HCT116 (cell line): ENCODE results near the gene IGF2R. TPM values are rescaled to one million over a fixed set of nuclear protein-coding genes. Genes with fewer than 3 reads are reported as not detected.

Experiments used
- ATAC-seq: fragments of 200-7000 bp; cut with Tn5 transposase; 2 replicates; pipeline ENCODE4 v1.9.1; 2020; ENCODE audit warnings: mild to moderate bottlenecking, moderate library complexity
- BruUV-seq: library from RNA; stranded (reverse); fragments of 400-500 nt; replicated peaks from 2 replicates; lab custom pipeline; 2021; lab: Mats Ljungman, UMichigan
- CTCF ChIA-PET: fragments of 300-600 bp; sonication (Branson Sonifier 250); formaldehyde crosslinking; loops from one replicate; lab custom pipeline; 2021; ENCODE audit warnings: antibody characterized with exemption; lab: Charles Lee
- POLR2A ChIA-PET: fragments of 300-600, 350-600 bp; sonication (Branson Sonifier 250); formaldehyde crosslinking; loops from one replicate; lab custom pipeline; 2021; ENCODE audit warnings: antibody characterized with exemption; lab: Charles Lee
- RAD21 ChIA-PET, 2 experiments: fragments of 300-600 bp; sonication (Branson Sonifier 250); formaldehyde crosslinking; loops; one replicate each; lab custom pipeline; 2023; ENCODE audit warnings: low total read pairs in 2 of 2; ENCODE audit not compliant: uncharacterized antibody in 2 of 2, unreplicated experiment in 2 of 2, low non-redundant PET in 1 of 2; lab: Charles Lee
- DNase-seq: peaks from one replicate; pipeline ENCODE4 v3.0.0-alpha.2; 2010; ENCODE audit warnings: low read depth, low spot score
- H2AFZ ChIP-seq: fragments of 200-600 bp; shearing (Covaris generic), sonication (generic); 2 replicates; pipeline ENCODE4 v1.6.1; 2017; ENCODE audit warnings: low read depth, mixed run types, mixed read lengths, antibody characterized with exemption, low read length; ENCODE audit not compliant: poor library complexity, severe bottlenecking
- H3K27ac ChIP-seq: 2 replicates; pipeline ENCODE4 v1.5.1; 2012; ENCODE audit warnings: low read depth, low read length
- H3K27me3 ChIP-seq: fragments of 200-600 bp; sonication (generic); 2 replicates; pipeline ENCODE4 v1.6.1; 2016; ENCODE audit warnings: mixed run types, low read length, mixed read lengths; ENCODE audit not compliant: insufficient read depth
- H3K36me3 ChIP-seq, 2 experiments: fragments of 200-500 bp in 1 of 2; fragments of 200-600 bp in 1 of 2; sonication (Bioruptor generic) in 1 of 2; sonication (generic) in 1 of 2; 2 replicates each; pipeline versions ENCODE4 v1.5.1 to v1.6.1; 2014 to 2016; ENCODE audit warnings: low read length in 2 of 2, inconsistent platforms in 1 of 2, mixed read lengths in 1 of 2, mixed run types in 1 of 2; ENCODE audit not compliant: insufficient read depth in 2 of 2, control insufficient read depth in 1 of 2
- H3K4me1 ChIP-seq, 2 experiments: fragments of 200-600 bp in 1 of 2; sonication (generic) in 1 of 2; 2 replicates each; pipeline versions ENCODE4 v1.5.1 to v1.6.1; 2012 to 2017; ENCODE audit warnings: low read length in 2 of 2, inconsistent platforms in 1 of 2, mild to moderate bottlenecking in 1 of 2, mixed read lengths in 1 of 2, mixed run types in 1 of 2, moderate library complexity in 1 of 2; ENCODE audit not compliant: insufficient read depth in 2 of 2, control insufficient read depth in 1 of 2
- H3K4me2 ChIP-seq: fragments of 200-600 bp; sonication (generic); 2 replicates; pipeline ENCODE4 v1.6.1; 2017; ENCODE audit warnings: mixed run types, low read length, mixed read lengths
- H3K4me3 ChIP-seq, 2 experiments: fragments of 200-600 bp in 1 of 2; sonication (generic) in 1 of 2; replicated peaks in 1 of 2; 2 replicates each; pipeline ENCODE4 v1.5.1; 2011 to 2016; ENCODE audit warnings: low read length in 2 of 2, control low read depth in 1 of 2, low read depth in 1 of 2, mild to moderate bottlenecking in 1 of 2, mixed read lengths in 1 of 2, mixed run types in 1 of 2
- H3K79me2 ChIP-seq: fragments of 200-600 bp; sonication (generic); 2 replicates; pipeline ENCODE4 v1.6.1; 2017; ENCODE audit warnings: mild to moderate bottlenecking, mixed run types, low read length, moderate library complexity, mixed read lengths; ENCODE audit not compliant: insufficient read depth
- H3K9ac ChIP-seq: fragments of 200-600 bp; sonication (generic); 2 replicates; pipeline ENCODE4 v1.6.1; 2016; ENCODE audit warnings: low read length, mixed read lengths
- H3K9me2 ChIP-seq: fragments of 200-600 bp; sonication (generic), shearing (Covaris generic); 2 replicates; pipeline ENCODE4 v1.6.1; 2017; ENCODE audit warnings: mixed run types, mild to moderate bottlenecking, moderate library complexity; ENCODE audit not compliant: insufficient read depth
- H3K9me3 ChIP-seq, 2 experiments: fragments of 200-500 bp in 1 of 2; fragments of 200-600 bp in 1 of 2; sonication (Bioruptor generic) in 1 of 2; sonication (generic) in 1 of 2; 2 replicates each; pipeline ENCODE4 v1.6.1; 2014 to 2017; ENCODE audit warnings: low read length in 2 of 2, mixed read lengths in 2 of 2, inconsistent platforms in 1 of 2, low read depth in 1 of 2, mild to moderate bottlenecking in 1 of 2, mixed run types in 1 of 2, moderate library complexity in 1 of 2; ENCODE audit not compliant: control insufficient read depth in 1 of 2, insufficient read depth in 1 of 2
- H4K20me1 ChIP-seq: fragments of 200-600 bp; sonication (generic), shearing (Covaris generic); 2 replicates; pipeline ENCODE4 v1.6.1; 2017; ENCODE audit warnings: mixed run types, mild to moderate bottlenecking, moderate library complexity; ENCODE audit not compliant: insufficient read depth
- CBX3 ChIP-seq: IDR thresholded peaks from 2 replicates; pipeline ENCODE4 v1.6.1; 2012; ENCODE audit warnings: low read depth
- CEBPB ChIP-seq: IDR thresholded peaks from 2 replicates; pipeline ENCODE4 v1.6.1; 2012; ENCODE audit warnings: low read depth
- EGR1 ChIP-seq: IDR thresholded peaks from 2 replicates; pipeline ENCODE4 v1.6.1; 2012; ENCODE audit warnings: low read depth
- ELF1 ChIP-seq: IDR thresholded peaks from 2 replicates; pipeline ENCODE4 v1.6.1; 2012; ENCODE audit warnings: low read depth, borderline replicate concordance
- EZH2 ChIP-seq: fragments of 200-600 bp; sonication (generic); IDR thresholded peaks from 2 replicates; pipeline ENCODE4 v1.6.1; 2017; ENCODE audit warnings: antibody characterized with exemption, mixed run types
- EZH2phosphoT487 ChIP-seq: fragments of 200-600 bp; IDR thresholded peaks from 2 replicates; pipeline ENCODE4 v1.6.1; 2018; ENCODE audit warnings: antibody characterized with exemption, borderline replicate concordance
- FOSL1 ChIP-seq: IDR thresholded peaks from 2 replicates; pipeline ENCODE4 v1.6.1; 2012; ENCODE audit warnings: low read depth
- POLR2A ChIP-seq: IDR thresholded peaks from 2 replicates; pipeline ENCODE4 v1.7.0; 2011; ENCODE audit warnings: borderline replicate concordance; ENCODE audit not compliant: insufficient read depth, insufficient read length; ENCODE audit errors: extremely low read depth
- SP1 ChIP-seq: IDR thresholded peaks from 2 replicates; pipeline ENCODE4 v1.6.1; 2012; ENCODE audit warnings: low read depth
- SRF ChIP-seq: IDR thresholded peaks from 2 replicates; pipeline ENCODE4 v1.6.1; 2012; ENCODE audit warnings: low read depth
- ZNF274 ChIP-seq: fragments of 200-500 bp; sonication (Bioruptor generic); IDR thresholded peaks from 2 replicates; pipeline ENCODE4 v1.6.1; 2014; ENCODE audit warnings: mild to moderate bottlenecking, low read depth, low read length, inconsistent platforms
- intact Hi-C: fragments of 100-400 bp; cut with micrococcal nuclease; formaldehyde crosslinking; loops from 2 replicates; pipeline ENCODE4 v1.10.0; 2022
- total RNA-seq: library from RNA; stranded (reverse); gene quantifications from one replicate; pipeline ENCODE4 v1.2.1, GENCODE V29; 2021; ENCODE audit not compliant: unreplicated experiment
- TF ChIP-seq, protein P1 (sequence below), 3 experiments: fragments of 200-600 bp in 1 of 3; sonication (generic) in 1 of 3; IDR thresholded peaks in 2 of 3; conservative IDR thresholded peaks in 1 of 3; 2 replicates each; pipeline ENCODE4 v1.5.1; 2012 to 2017; ENCODE audit warnings: low read depth in 2 of 3, low read length in 2 of 3, antibody characterized with exemption in 1 of 3, borderline replicate concordance in 1 of 3, control low read depth in 1 of 3, mild to moderate bottlenecking in 1 of 3, mixed read lengths in 1 of 3, mixed run types in 1 of 3, moderate library complexity in 1 of 3; ENCODE audit not compliant: insufficient read depth in 1 of 3
- TF ChIP-seq, protein P2 (sequence below): IDR thresholded peaks from 2 replicates; pipeline ENCODE4 v1.6.1; 2012; ENCODE audit warnings: low read depth

The IGF2R gene
- total RNA-seq, 1 experiment from 2014 or later, result 37.0 TPM

DNA sequence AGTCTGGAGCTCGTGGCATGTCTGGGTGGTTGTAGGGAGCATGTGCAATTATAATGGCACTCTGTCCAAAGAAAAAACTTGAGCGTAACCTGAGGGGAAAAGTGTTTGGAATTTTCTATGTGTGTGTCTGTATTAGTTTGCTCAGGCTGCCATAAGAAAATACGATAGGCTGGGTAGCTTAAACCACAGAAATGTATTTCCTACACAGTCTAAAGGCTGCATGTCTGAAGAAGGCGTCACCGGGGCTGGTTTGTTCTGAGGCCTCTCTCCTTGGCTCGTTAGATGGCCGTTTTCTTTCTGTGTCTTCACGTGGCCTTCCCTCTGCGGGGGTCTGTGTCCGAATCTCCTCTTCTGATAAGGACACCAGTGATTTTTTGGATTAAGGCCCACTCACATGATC is 59.0 kb downstream of the IGF2R start:
- Histone ChIP-seq H3K9me3 (no peaks in the 10 kb centered on the region), H3K36me3 (peaks cover 0 to 15% of the 10 kb centered on the region in 2 experiments; a peak in 2 of 4 replicates), H4K20me1 (no peaks in the 10 kb centered on the region), H3K4me2 (no peak overlapping the region), H3K4me1 (no peaks in the 10 kb centered on the region), H3K9ac (no peak overlapping the region), H2AFZ (no peak overlapping the region), H3K27me3 (no peaks in the 10 kb centered on the region), H3K9me2 (no peaks in the 10 kb centered on the region), H3K79me2 (no peaks in the 10 kb centered on the region), H3K4me3 (no peak overlapping the region), H3K27ac (no peak overlapping the region)
- ATAC-seq (no peak), DNase-seq (no peak)
- no peak for TF ChIP-seq CBX3
- no peak for TF ChIP-seq EZH2phosphoT487
- no peak for TF ChIP-seq SP1
- no peak for TF ChIP-seq POLR2A
- TF ChIP-seq CEBPB, result no peak
- no peak for TF ChIP-seq ZNF274
- TF ChIP-seq ELF1, result no peak
- TF ChIP-seq, protein P1, sequence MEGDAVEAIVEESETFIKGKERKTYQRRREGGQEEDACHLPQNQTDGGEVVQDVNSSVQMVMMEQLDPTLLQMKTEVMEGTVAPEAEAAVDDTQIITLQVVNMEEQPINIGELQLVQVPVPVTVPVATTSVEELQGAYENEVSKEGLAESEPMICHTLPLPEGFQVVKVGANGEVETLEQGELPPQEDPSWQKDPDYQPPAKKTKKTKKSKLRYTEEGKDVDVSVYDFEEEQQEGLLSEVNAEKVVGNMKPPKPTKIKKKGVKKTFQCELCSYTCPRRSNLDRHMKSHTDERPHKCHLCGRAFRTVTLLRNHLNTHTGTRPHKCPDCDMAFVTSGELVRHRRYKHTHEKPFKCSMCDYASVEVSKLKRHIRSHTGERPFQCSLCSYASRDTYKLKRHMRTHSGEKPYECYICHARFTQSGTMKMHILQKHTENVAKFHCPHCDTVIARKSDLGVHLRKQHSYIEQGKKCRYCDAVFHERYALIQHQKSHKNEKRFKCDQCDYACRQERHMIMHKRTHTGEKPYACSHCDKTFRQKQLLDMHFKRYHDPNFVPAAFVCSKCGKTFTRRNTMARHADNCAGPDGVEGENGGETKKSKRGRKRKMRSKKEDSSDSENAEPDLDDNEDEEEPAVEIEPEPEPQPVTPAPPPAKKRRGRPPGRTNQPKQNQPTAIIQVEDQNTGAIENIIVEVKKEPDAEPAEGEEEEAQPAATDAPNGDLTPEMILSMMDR (IDR thresholded peaks at IDR 0.05 in 2 of 3, conservative IDR thresholded peaks at IDR 0.05 in 1 of 3; ENCODE audit: borderline replicate concordance in 1 of 3, insufficient read depth in 1 of 3, low read depth in 2 of 3, low read length in 2 of 3), result no peak
- no peak for TF ChIP-seq SRF
- no peak for TF ChIP-seq EGR1
- no peak for TF ChIP-seq EZH2
- TF ChIP-seq, protein P2, sequence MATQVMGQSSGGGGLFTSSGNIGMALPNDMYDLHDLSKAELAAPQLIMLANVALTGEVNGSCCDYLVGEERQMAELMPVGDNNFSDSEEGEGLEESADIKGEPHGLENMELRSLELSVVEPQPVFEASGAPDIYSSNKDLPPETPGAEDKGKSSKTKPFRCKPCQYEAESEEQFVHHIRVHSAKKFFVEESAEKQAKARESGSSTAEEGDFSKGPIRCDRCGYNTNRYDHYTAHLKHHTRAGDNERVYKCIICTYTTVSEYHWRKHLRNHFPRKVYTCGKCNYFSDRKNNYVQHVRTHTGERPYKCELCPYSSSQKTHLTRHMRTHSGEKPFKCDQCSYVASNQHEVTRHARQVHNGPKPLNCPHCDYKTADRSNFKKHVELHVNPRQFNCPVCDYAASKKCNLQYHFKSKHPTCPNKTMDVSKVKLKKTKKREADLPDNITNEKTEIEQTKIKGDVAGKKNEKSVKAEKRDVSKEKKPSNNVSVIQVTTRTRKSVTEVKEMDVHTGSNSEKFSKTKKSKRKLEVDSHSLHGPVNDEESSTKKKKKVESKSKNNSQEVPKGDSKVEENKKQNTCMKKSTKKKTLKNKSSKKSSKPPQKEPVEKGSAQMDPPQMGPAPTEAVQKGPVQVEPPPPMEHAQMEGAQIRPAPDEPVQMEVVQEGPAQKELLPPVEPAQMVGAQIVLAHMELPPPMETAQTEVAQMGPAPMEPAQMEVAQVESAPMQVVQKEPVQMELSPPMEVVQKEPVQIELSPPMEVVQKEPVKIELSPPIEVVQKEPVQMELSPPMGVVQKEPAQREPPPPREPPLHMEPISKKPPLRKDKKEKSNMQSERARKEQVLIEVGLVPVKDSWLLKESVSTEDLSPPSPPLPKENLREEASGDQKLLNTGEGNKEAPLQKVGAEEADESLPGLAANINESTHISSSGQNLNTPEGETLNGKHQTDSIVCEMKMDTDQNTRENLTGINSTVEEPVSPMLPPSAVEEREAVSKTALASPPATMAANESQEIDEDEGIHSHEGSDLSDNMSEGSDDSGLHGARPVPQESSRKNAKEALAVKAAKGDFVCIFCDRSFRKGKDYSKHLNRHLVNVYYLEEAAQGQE, result no peak
- TF ChIP-seq FOSL1, result no peak
- POLR2A ChIA-PET, result no interaction called here
- no TSS peak for BruUV-seq
- CTCF ChIA-PET, result no interaction called here
- RAD21 ChIA-PET, result no interaction called here
- intact Hi-C loops, result no loop called here
